Endothelial cell of umbilical vein (primary cell): Measurements from ENCODE around the gene TMEM185A. TPM values are rescaled to one million over a fixed set of nuclear protein-coding genes. Genes with fewer than 3 reads are reported as not detected.

Experiments
- BruUV-seq: library from RNA; stranded (reverse); fragments of 400-500 nt; replicated peaks from 2 replicates; lab custom pipeline; 2021; lab: Mats Ljungman, UMichigan
- CTCF ChIA-PET: fragments of 300-600, 350-600 bp; sonication (Branson Sonifier 250); formaldehyde crosslinking; loops from one replicate; lab custom pipeline; 2021; ENCODE audit warnings: antibody characterized with exemption, inconsistent platforms; lab: Charles Lee
- POLR2A ChIA-PET: fragments of 300-600, 350-600 bp; sonication (Branson Sonifier 250); formaldehyde crosslinking; loops from one replicate; lab custom pipeline; 2021; ENCODE audit warnings: antibody characterized with exemption, inconsistent platforms; lab: Charles Lee
- DNase-seq: peaks from one replicate; pipeline ENCODE4 v3.0.0-alpha.2; 2011; ENCODE audit warnings: low read depth, low spot score
- FAIRE-seq: peaks from 2 replicates; lab custom pipeline; 2011; peaks lifted over from hg19 to GRCh38; lab: Jason Lieb, UNC
- H2AFZ ChIP-seq: 2 replicates; pipeline ENCODE4 v1.6.0; 2012; ENCODE audit warnings: low read depth, low read length, control low read depth, inconsistent platforms
- H3K27ac ChIP-seq: 2 replicates; pipeline ENCODE4 v1.5.1; 2011; ENCODE audit warnings: low read depth, mild to moderate bottlenecking, control low read depth, low read length, moderate library complexity; ENCODE audit not compliant: insufficient read depth
- H3K27me3 ChIP-seq, 2 experiments: 2 replicates each; pipeline versions ENCODE4 v1.6.0 to v1.6.1; 2011; ENCODE audit warnings: low read length in 2 of 2, mixed read lengths in 1 of 2; ENCODE audit not compliant: control insufficient read depth in 2 of 2, insufficient read depth in 2 of 2
- H3K36me3 ChIP-seq, 2 experiments: 2 replicates in 1 of 2; 3 replicates in 1 of 2; pipeline ENCODE4 v1.5.1; 2011; ENCODE audit warnings: low read length in 2 of 2, mild to moderate bottlenecking in 1 of 2, moderate library complexity in 1 of 2; ENCODE audit not compliant: control insufficient read depth in 2 of 2, insufficient read depth in 2 of 2; ENCODE audit errors: extremely low read depth in 1 of 2
- H3K4me1 ChIP-seq: 3 replicates; pipeline ENCODE4 v1.5.1; 2011; ENCODE audit warnings: mild to moderate bottlenecking, low read length; ENCODE audit not compliant: control insufficient read depth, insufficient read depth; ENCODE audit errors: extremely low read depth
- H3K4me2 ChIP-seq: 2 replicates; pipeline ENCODE4 v1.6.1; 2011; ENCODE audit warnings: low read length, control low read depth, mixed read lengths; ENCODE audit not compliant: insufficient read depth
- H3K4me3 ChIP-seq, 3 experiments: fragments of 200-600 bp in 1 of 3; sonication (generic), shearing (Covaris generic) in 1 of 3; replicated peaks in 1 of 3; 2 replicates each; pipeline ENCODE4 v1.5.1; 2011 to 2016; ENCODE audit warnings: control low read depth in 3 of 3, low read length in 3 of 3, mild to moderate bottlenecking in 2 of 3, inconsistent platforms in 1 of 3, low read depth in 1 of 3, moderate library complexity in 1 of 3; ENCODE audit not compliant: insufficient read depth in 1 of 3
- H3K79me2 ChIP-seq: 2 replicates; pipeline ENCODE4 v1.6.0; 2012; ENCODE audit warnings: low read length, inconsistent platforms; ENCODE audit not compliant: control insufficient read depth, insufficient read depth
- H3K9ac ChIP-seq: replicated peaks from 2 replicates; pipeline ENCODE3; 2011; ENCODE audit warnings: low read length, control low read depth; ENCODE audit not compliant: insufficient read depth; ENCODE audit errors: extremely low read depth
- H3K9me1 ChIP-seq: replicated peaks from 3 replicates; pipeline ENCODE4 v1.6.0; 2011; ENCODE audit warnings: mild to moderate bottlenecking, low read length; ENCODE audit not compliant: control insufficient read depth, insufficient read depth; ENCODE audit errors: extremely low read depth
- H3K9me3 ChIP-seq: replicated peaks from 2 replicates; pipeline ENCODE4 v1.5.1; 2012; ENCODE audit warnings: low read length, inconsistent platforms; ENCODE audit not compliant: control insufficient read depth, insufficient read depth
- H4K20me1 ChIP-seq: replicated peaks from 2 replicates; pipeline ENCODE3; 2011; ENCODE audit warnings: mild to moderate bottlenecking, low read length; ENCODE audit not compliant: control insufficient read depth, insufficient read depth; ENCODE audit errors: extremely low read depth
- EZH2 ChIP-seq: IDR thresholded peaks from 2 replicates; pipeline ENCODE4 v1.6.1; 2012; ENCODE audit warnings: borderline replicate concordance, low read depth, mild to moderate bottlenecking, moderate library complexity, low read length, inconsistent platforms; ENCODE audit not compliant: severe bottlenecking
- FOS ChIP-seq: IDR thresholded peaks from 2 replicates; pipeline ENCODE4 v1.6.1; 2011; ENCODE audit warnings: mild to moderate bottlenecking, low read length, moderate library complexity, borderline replicate concordance; ENCODE audit not compliant: insufficient read depth
- GATA2 ChIP-seq: IDR thresholded peaks from 2 replicates; pipeline ENCODE4 v1.7.0; 2011; ENCODE audit warnings: low read depth, mild to moderate bottlenecking, moderate library complexity, mixed read lengths, low read length; ENCODE audit not compliant: insufficient read length, insufficient read depth
- JUN ChIP-seq: IDR thresholded peaks from 2 replicates; pipeline ENCODE4 v1.6.1; 2011; ENCODE audit warnings: borderline replicate concordance, low read depth; ENCODE audit not compliant: insufficient read length, insufficient read depth
- MAX ChIP-seq: IDR thresholded peaks from 2 replicates; pipeline ENCODE4 v1.6.1; 2011; ENCODE audit not compliant: insufficient read depth, insufficient read length
- MYC ChIP-seq: IDR thresholded peaks from one replicate; pipeline ENCODE4 v1.6.1; 2011; ENCODE audit warnings: mild to moderate bottlenecking, low read depth, low read length
- POLR2A ChIP-seq: IDR thresholded peaks from 2 replicates; pipeline ENCODE4 v1.6.1; 2012; ENCODE audit warnings: low read depth, mild to moderate bottlenecking, control low read depth, low read length
- POLR2AphosphoS5 ChIP-seq: IDR thresholded peaks from 2 replicates; pipeline ENCODE4 v1.6.1; 2012; ENCODE audit warnings: low read depth, mild to moderate bottlenecking, control low read depth, low read length, moderate library complexity; ENCODE audit not compliant: insufficient read depth
- dilution Hi-C: fragments of 300-500 bp; cut with MboI; formaldehyde crosslinking; loops from one replicate; pipeline ENCODE4 v1.15.0; 2019; ENCODE audit warnings: low sequenced_read_pairs; ENCODE audit not compliant: extremely low pct_ligation_motif_present
- intact Hi-C: fragments of 100-400 bp; cut with micrococcal nuclease; formaldehyde crosslinking; loops from one replicate; pipeline ENCODE4 v1.10.0; 2022
- polyA plus RNA-seq, 4 experiments: library from polyadenylated mRNA; depleted of rRNA in 3 of 4; stranded (reverse) in 3 of 4; unstranded in 1 of 4; fragments of >200 nt; gene quantifications; 2 replicates each; pipeline versions ENCODE4 v1.2.1 to v1.2.3, GENCODE V29; 2011 to 2012; ENCODE audit warnings: missing spikeins in 1 of 4
- total RNA-seq: library from RNA; stranded (reverse); gene quantifications from 2 replicates; pipeline ENCODE4 v1.2.3, GENCODE V29; 2021
- TF ChIP-seq, protein P1 (sequence below), 2 donors: IDR thresholded peaks; 1 replicate in 1 of 2; 2 replicates in 1 of 2; pipeline ENCODE4 v1.5.1; 2011; ENCODE audit warnings: low read length in 2 of 2, mild to moderate bottlenecking in 2 of 2, moderate library complexity in 2 of 2, control low read depth in 1 of 2, inconsistent platforms in 1 of 2, low read depth in 1 of 2; ENCODE audit not compliant: insufficient read depth in 1 of 2; ENCODE audit errors: extremely low read depth in 1 of 2

Gene TMEM185A
- total and polyA plus RNA-seq, 2 donors (not counting 3 experiments of a cell fraction or from before 2014, with no cell fraction given) = 16.9 to 29.7 TPM

DNA sequence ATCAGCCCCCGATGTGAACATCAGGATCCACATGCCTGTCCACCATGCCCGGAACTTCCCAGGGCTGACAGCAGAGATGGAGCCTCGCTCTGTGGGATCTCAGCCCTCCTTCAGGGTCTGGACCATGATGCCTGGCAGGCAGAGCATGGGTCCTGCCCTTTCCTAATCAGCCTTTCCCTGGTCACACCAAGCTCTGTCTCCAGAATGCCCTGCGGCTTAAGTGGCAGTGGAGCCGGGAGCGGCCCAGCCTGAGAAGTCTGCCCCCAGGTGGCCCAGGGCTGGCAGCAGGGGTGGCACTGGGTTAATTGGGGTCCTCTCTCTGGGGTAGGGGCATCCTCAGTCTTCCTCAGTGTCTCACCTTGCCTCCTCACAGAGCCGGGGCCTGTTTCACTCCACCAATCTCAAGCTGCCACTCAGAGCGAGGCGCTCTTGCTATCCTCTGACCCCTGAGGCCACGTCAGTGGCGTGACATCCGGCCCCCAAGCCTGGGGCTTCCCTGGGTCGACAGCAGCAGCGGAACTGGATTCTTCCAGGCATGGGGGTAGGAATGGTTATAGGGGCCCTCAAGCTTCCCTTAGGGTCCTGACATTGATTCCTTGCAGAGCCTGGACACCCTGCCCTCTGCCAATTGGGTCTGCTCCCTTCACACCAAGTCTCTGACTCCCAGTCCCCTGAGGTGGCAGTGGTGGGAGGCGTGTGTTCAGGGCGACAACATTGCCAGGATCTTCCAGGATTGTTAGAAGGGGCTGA is 20.8 kb upstream of the TMEM185A start:
- TF ChIP-seq MYC (no peak), POLR2A (no peak), GATA2 (no peak), FOS (no peak), POLR2AphosphoS5 (no peak), JUN (no peak), MAX (no peak), EZH2 (no peak)
- TF ChIP-seq, protein P1, sequence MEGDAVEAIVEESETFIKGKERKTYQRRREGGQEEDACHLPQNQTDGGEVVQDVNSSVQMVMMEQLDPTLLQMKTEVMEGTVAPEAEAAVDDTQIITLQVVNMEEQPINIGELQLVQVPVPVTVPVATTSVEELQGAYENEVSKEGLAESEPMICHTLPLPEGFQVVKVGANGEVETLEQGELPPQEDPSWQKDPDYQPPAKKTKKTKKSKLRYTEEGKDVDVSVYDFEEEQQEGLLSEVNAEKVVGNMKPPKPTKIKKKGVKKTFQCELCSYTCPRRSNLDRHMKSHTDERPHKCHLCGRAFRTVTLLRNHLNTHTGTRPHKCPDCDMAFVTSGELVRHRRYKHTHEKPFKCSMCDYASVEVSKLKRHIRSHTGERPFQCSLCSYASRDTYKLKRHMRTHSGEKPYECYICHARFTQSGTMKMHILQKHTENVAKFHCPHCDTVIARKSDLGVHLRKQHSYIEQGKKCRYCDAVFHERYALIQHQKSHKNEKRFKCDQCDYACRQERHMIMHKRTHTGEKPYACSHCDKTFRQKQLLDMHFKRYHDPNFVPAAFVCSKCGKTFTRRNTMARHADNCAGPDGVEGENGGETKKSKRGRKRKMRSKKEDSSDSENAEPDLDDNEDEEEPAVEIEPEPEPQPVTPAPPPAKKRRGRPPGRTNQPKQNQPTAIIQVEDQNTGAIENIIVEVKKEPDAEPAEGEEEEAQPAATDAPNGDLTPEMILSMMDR (IDR thresholded peaks at IDR 0.05; ENCODE audit: extremely low read depth in 1 of 2, insufficient read depth in 1 of 2, low read depth in 1 of 2, low read length in 2 of 2) = no peak
- ChIA-PET POLR2A (no interaction called here), CTCF (interaction anchor here (1.5 kb wide), 1 partner anchor 40 kb away, joined by 3 read pairs; no protein-coding TSS in a partner anchor)
- DNase-seq (no peak), FAIRE-seq (no peak)
- Histone ChIP-seq H3K79me2 (no peaks in the 10 kb centered on the region), H4K20me1 (no peaks in the 10 kb centered on the region), H3K4me2 (no peak overlapping the region), H3K9me3 (no peaks in the 10 kb centered on the region), H3K27me3 (no peaks in the 10 kb centered on the region), H3K27ac (no peak overlapping the region), H3K9me1 (no peaks in the 10 kb centered on the region), H3K4me1 (no peaks in the 10 kb centered on the region), H2AFZ (no peak overlapping the region), H3K9ac (no peak overlapping the region), H3K4me3 (no peak overlapping the region), H3K36me3 (no peaks in the 10 kb centered on the region)
- dilution Hi-C loops = no loop called here
- no TSS peak for BruUV-seq
- intact Hi-C loops = no loop called here
